Caco-2 (cell line): ENCODE results near the gene SMOC2. TPM values are rescaled to one million over a fixed set of nuclear protein-coding genes. Genes with fewer than 3 reads are reported as not detected.

Experiments used
- BruUV-seq: library from RNA; stranded (reverse); fragments of 400-500 nt; replicated peaks from 2 replicates; lab custom pipeline; 2021; lab: Mats Ljungman, UMichigan
- CTCF ChIA-PET: fragments of 300-600 bp; sonication (Branson Sonifier 250); formaldehyde crosslinking; loops from one replicate; lab custom pipeline; 2022; ENCODE audit warnings: antibody characterized with exemption; lab: Charles Lee
- POLR2A ChIA-PET: fragments of 300-600 bp; sonication (Branson Sonifier 250); formaldehyde crosslinking; loops from one replicate; lab custom pipeline; 2022; ENCODE audit warnings: antibody characterized with exemption; lab: Charles Lee
- DNase-seq, 2 experiments: peaks; one replicate each; pipeline versions ENCODE4 v3.0.0 to v3.0.0-alpha.2; 2020 to 2022
- H3K27me3 ChIP-seq: replicated peaks from 2 replicates; pipeline ENCODE4 v1.6.0; 2011; ENCODE audit warnings: low read length; ENCODE audit not compliant: control insufficient read depth, insufficient read depth
- H3K36me3 ChIP-seq: 2 replicates; pipeline ENCODE4 v1.5.1; 2011; ENCODE audit warnings: low read length; ENCODE audit not compliant: control insufficient read depth, insufficient read depth
- H3K4me1 ChIP-seq: fragments of 250-450 bp; sonication (Bioruptor Pico); 2 replicates; pipeline ENCODE4 v1.5.1; 2020; ENCODE audit warnings: mild to moderate bottlenecking
- H3K4me3 ChIP-seq: 2 replicates; pipeline ENCODE4 v1.5.1; 2011; ENCODE audit warnings: low read depth, mild to moderate bottlenecking, control low read depth, low read length
- H3K9me3 ChIP-seq: fragments of 250-450 bp; sonication (Bioruptor Pico); 2 replicates; pipeline ENCODE4 v1.5.1; 2020; ENCODE audit warnings: mild to moderate bottlenecking, moderate library complexity
- H3K27ac Mint-ChIP-seq: one replicate; pipeline ENCODE4 v1.8.0; 2022; ENCODE audit warnings: mixed read lengths; ENCODE audit not compliant: unreplicated experiment
- H3K27me3 Mint-ChIP-seq: one replicate; pipeline ENCODE4 v1.8.0; 2022; ENCODE audit warnings: mixed read lengths; ENCODE audit not compliant: insufficient read depth, unreplicated experiment
- H3K36me3 Mint-ChIP-seq: one replicate; pipeline ENCODE4 v1.8.0; 2022; ENCODE audit warnings: mild to moderate bottlenecking, mixed read lengths; ENCODE audit not compliant: insufficient read depth, unreplicated experiment
- H3K4me1 Mint-ChIP-seq: one replicate; pipeline ENCODE4 v1.8.0; 2022; ENCODE audit warnings: low read depth, mixed read lengths; ENCODE audit not compliant: unreplicated experiment
- H3K4me3 Mint-ChIP-seq: one replicate; pipeline ENCODE4 v1.8.0; 2022; ENCODE audit warnings: mild to moderate bottlenecking, moderate library complexity, mixed read lengths; ENCODE audit not compliant: unreplicated experiment
- H3K9me3 Mint-ChIP-seq: one replicate; pipeline ENCODE4 v1.8.0; 2022; ENCODE audit warnings: mixed read lengths; ENCODE audit not compliant: unreplicated experiment
- CTCF ChIP-seq, 2 experiments: fragments of 200-600 bp in 1 of 2; IDR thresholded peaks; 1 replicate in 1 of 2; 2 replicates in 1 of 2; pipeline versions ENCODE4 v1.5.1 to v1.8.0; 2011 to 2022; ENCODE audit warnings: antibody characterized with exemption in 1 of 2, control low read depth in 1 of 2, inconsistent platforms in 1 of 2, low read depth in 1 of 2, low read length in 1 of 2, mild to moderate bottlenecking in 1 of 2, moderate library complexity in 1 of 2; ENCODE audit not compliant: insufficient read depth in 1 of 2, severe bottlenecking in 1 of 2, unreplicated experiment in 1 of 2
- intact Hi-C: fragments of 100-400 bp; cut with micrococcal nuclease; formaldehyde crosslinking; loops from one replicate; pipeline ENCODE4 v1.10.0; 2022; ENCODE audit not compliant: unreplicated experiment
- total RNA-seq: library from RNA; stranded (reverse); gene quantifications from 2 replicates; pipeline ENCODE4 v1.2.3, GENCODE V29; 2022

Gene SMOC2
- total RNA-seq, 1 experiment from 2014 or later: 2.8 TPM

DNA sequence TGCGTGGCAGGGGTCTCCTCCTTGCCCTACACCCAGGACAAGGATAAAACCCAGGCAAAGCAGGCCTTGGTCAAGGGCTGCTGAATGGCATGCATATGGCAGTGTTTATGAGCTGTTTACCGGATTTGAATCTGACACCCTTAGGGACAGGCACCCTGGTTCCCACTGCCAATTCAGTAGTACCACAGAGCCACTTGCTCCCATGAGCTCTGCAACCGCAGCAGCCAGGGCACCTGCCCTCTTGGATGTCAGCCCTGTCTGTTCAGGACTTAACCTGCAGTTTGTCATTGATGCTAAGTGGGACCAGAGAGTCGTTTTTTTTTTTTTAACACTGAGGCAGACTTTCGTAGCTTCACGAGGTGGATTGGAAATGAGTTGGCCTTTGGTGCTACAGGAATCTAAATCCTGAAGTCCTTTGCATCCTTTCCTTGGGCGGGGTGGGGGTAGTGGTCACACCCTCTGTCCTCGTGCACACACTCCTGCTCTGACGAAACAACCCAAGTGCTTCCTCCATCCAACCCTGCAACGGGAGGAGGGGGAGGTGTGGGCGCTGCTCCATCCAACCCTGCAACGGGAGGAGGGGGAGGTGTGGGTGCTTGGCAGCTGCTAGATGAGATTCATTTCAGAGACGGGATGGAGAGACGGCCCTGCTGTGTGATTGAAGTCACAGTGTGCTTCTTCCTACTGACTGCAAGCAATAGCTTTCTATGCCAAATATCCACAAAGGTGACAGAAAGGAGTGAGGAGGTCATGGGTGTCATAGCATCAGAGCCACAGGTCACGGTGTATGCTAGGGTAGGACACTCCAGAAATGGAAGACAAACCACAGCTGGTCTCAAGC, 166.5 kb downstream of the SMOC2 start:
- Mint-ChIP-seq H3K4me1 (peaks cover 5% of the 10 kb centered on the region), H3K27me3 (no peaks in the 10 kb centered on the region), H3K36me3 (no peaks in the 10 kb centered on the region), H3K4me3 (no peak overlapping the region), H3K9me3 (no peaks in the 10 kb centered on the region), H3K27ac (no peak overlapping the region)
- Histone ChIP-seq H3K9me3 (no peaks in the 10 kb centered on the region), H3K4me1 (peaks cover 10% of the 10 kb centered on the region; the same call in 1 of the 2 replicates), H3K36me3 (no peaks in the 10 kb centered on the region), H3K27me3 (no peaks in the 10 kb centered on the region), H3K4me3 (no peak overlapping the region)
- TF ChIP-seq CTCF (IDR thresholded peaks at IDR 0.05; ENCODE audit: insufficient read depth in 1 of 2, low read depth in 1 of 2, low read length in 1 of 2, severe bottlenecking in 1 of 2, unreplicated experiment in 1 of 2): no peak
- no TSS peak for BruUV-seq
- intact Hi-C loops: loop anchor here (10.0 kb wide), 1 partner anchor 153 kb away; no protein-coding TSS in a partner anchor
- POLR2A ChIA-PET: no interaction called here
- CTCF ChIA-PET: no interaction called here
- no peak for DNase-seq

DNA sequence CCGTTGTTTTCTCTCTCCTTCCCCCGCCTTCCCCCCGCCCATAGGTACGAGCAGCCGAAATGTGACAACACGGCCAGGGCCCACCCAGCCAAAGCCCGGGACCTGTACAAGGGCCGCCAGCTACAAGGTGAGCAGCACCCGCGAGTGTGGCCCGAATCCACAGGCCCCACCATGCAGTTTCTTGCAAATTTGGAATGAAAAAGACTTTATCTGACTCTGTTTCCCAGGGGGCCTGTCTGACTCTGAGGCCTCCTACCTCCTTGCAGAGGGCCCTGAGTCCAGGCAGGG, 167.1 kb downstream of the SMOC2 start:
- DNase-seq: no peak
- Mint-ChIP-seq H3K4me3 (no peak overlapping the region), H3K27ac (no peak overlapping the region), H3K36me3 (no peaks in the 10 kb centered on the region), H3K27me3 (no peaks in the 10 kb centered on the region), H3K4me1 (peaks cover 5% of the 10 kb centered on the region), H3K9me3 (no peaks in the 10 kb centered on the region)
- no peaks in the 10 kb centered on the region for H3K9me3 ChIP-seq
- no peaks in the 10 kb centered on the region for H3K27me3 ChIP-seq
- intact Hi-C loops: loop anchor here (10.0 kb wide), 1 partner anchor 153 kb away; no protein-coding TSS in a partner anchor
- H3K4me1 ChIP-seq: peaks cover 10% of the 10 kb centered on the region; the same call in 1 of the 2 replicates
- H3K36me3 ChIP-seq: no peaks in the 10 kb centered on the region
- no peak overlapping the region for H3K4me3 ChIP-seq
- POLR2A ChIA-PET: no interaction called here
- TF ChIP-seq CTCF (IDR thresholded peaks at IDR 0.05; ENCODE audit: insufficient read depth in 1 of 2, low read depth in 1 of 2, low read length in 1 of 2, severe bottlenecking in 1 of 2, unreplicated experiment in 1 of 2): no peak
- CTCF ChIA-PET: no interaction called here
- no TSS peak for BruUV-seq

- TF ChIP-seq CTCF (IDR thresholded peaks at IDR 0.05; ENCODE audit: insufficient read depth in 1 of 2, low read depth in 1 of 2, low read length in 1 of 2, severe bottlenecking in 1 of 2, unreplicated experiment in 1 of 2): no peak
- H3K27me3 Mint-ChIP-seq: no peaks in the 10 kb centered on the region
- CTCF ChIA-PET: no interaction called here
- no peak overlapping the region for H3K27ac Mint-ChIP-seq
- no peaks in the 10 kb centered on the region for H3K9me3 Mint-ChIP-seq
- no TSS peak for BruUV-seq
- Histone ChIP-seq H3K4me3 (no peak overlapping the region), H3K9me3 (no peaks in the 10 kb centered on the region), H3K4me1 (peaks cover 10% of the 10 kb centered on the region; the same call in 1 of the 2 replicates), H3K27me3 (no peaks in the 10 kb centered on the region), H3K36me3 (no peaks in the 10 kb centered on the region)
- POLR2A ChIA-PET: no interaction called here
- H3K4me3 Mint-ChIP-seq: no peak overlapping the region
- H3K36me3 Mint-ChIP-seq: no peaks in the 10 kb centered on the region
- no peak for DNase-seq
- intact Hi-C loops: loop anchor here (10.0 kb wide), 1 partner anchor 154 kb away; no protein-coding TSS in a partner anchor
- peaks cover 5% of the 10 kb centered on the region for H3K4me1 Mint-ChIP-seq
Measured at GRCh38 chr6:168609026-168609685, 168.2 kb downstream of the SMOC2 start.
